ENCODE data around the gene HOOK1. TPM values are rescaled to one million over a fixed set of nuclear protein-coding genes. Genes with fewer than 3 reads are reported as not detected.
A peak's percentile ranks its signal among the peaks of the same experiment; 100 is the strongest.

Gene HOOK1
- total and polyA plus RNA-seq, 12 donors, result 0.61 to 6.1 (median 3.0) TPM

- Histone ChIP-seq H3K27me3 (no peaks in the 10 kb centered on the region), H3K36me3 (no peaks in the 10 kb centered on the region), H3K4me3 (no peak overlapping the region), H3K4me1 (no peaks in the 10 kb centered on the region), H3K9me3 (peaks cover 0 to 6% (median 0%) of the 10 kb centered on the region in 11 donors), H3K27ac (no peak overlapping the region)
- ATAC-seq, result no peak
- TF ChIP-seq, protein P1, sequence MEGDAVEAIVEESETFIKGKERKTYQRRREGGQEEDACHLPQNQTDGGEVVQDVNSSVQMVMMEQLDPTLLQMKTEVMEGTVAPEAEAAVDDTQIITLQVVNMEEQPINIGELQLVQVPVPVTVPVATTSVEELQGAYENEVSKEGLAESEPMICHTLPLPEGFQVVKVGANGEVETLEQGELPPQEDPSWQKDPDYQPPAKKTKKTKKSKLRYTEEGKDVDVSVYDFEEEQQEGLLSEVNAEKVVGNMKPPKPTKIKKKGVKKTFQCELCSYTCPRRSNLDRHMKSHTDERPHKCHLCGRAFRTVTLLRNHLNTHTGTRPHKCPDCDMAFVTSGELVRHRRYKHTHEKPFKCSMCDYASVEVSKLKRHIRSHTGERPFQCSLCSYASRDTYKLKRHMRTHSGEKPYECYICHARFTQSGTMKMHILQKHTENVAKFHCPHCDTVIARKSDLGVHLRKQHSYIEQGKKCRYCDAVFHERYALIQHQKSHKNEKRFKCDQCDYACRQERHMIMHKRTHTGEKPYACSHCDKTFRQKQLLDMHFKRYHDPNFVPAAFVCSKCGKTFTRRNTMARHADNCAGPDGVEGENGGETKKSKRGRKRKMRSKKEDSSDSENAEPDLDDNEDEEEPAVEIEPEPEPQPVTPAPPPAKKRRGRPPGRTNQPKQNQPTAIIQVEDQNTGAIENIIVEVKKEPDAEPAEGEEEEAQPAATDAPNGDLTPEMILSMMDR (IDR thresholded peaks at IDR 0.05), result no peak
- intact Hi-C loops (cut with DNase I), result no loop called here
- no peak for DNase-seq
Measured at GRCh38 chr1:59871746-59872145, 57.0 kb downstream of the HOOK1 start.

GRCh38 chr1:59877108-59877682 lies 62.4 kb downstream of the HOOK1 start:
- intact Hi-C loops (cut with DNase I), result loop anchor here in 1 of 10 donors (5.0 kb wide), 1 partner anchor 70 kb away; no protein-coding TSS in a partner anchor
- 90 to 94% methylated on average over 2 of the region's 2 CpGs for WGBS, 2 donors

DNA sequence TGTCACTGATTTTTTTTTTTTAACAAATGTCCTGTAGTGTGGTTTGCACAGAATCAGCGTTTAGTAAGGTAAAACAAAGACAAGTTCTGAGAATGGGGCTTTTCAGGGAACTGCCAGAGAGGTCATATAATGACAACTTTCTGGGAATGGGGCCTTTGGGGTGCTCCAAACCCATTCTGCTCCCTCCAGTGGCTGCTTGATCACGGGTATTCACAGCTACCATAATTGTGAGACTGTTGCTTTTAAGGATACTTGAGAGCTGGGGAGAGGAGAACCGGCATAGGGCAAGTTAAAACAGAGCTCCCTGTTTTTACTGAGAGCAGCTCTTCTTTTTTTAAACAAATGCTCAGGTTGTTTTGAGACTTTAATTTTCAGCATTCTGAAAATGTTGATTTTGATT lies 63.6 kb downstream of the HOOK1 start:
- ATAC-seq (no peak), DNase-seq (no peak)
- Histone ChIP-seq H3K4me1 (peaks cover 0 to 11% (median 0%) of the 10 kb centered on the region in 9 donors), H3K27ac (no peak overlapping the region), H3K36me3 (no peaks in the 10 kb centered on the region), H3K4me3 (no peak overlapping the region), H3K27me3 (no peaks in the 10 kb centered on the region), H3K9me3 (peaks cover 0 to 23% (median 7%) of the 10 kb centered on the region in 11 donors)
- intact Hi-C loops (cut with DNase I), result loop anchor here in 5 of 10 donors (2.0 to 5.0 kb wide), 3 partner anchors 68 to 70 kb away; no protein-coding TSS in a partner anchor
- WGBS, 2 donors, result 86 to 96% methylated on average over 3 of the region's 3 CpGs
- TF ChIP-seq, protein P1 (IDR thresholded peaks at IDR 0.05), result no peak

More at GRCh38 chr1:59877108-59877682, 62.4 kb downstream of the HOOK1 start:
- ATAC-seq (no peak), DNase-seq (no peak)
- Histone ChIP-seq H3K4me3 (no peak overlapping the region), H3K9me3 (peaks cover 0 to 23% (median 7%) of the 10 kb centered on the region in 11 donors), H3K36me3 (no peaks in the 10 kb centered on the region), H3K27ac (no peak overlapping the region), H3K4me1 (peaks cover 0 to 11% (median 0%) of the 10 kb centered on the region in 9 donors), H3K27me3 (no peaks in the 10 kb centered on the region)
- TF ChIP-seq, protein P1 (IDR thresholded peaks at IDR 0.05), result no peak

DNA sequence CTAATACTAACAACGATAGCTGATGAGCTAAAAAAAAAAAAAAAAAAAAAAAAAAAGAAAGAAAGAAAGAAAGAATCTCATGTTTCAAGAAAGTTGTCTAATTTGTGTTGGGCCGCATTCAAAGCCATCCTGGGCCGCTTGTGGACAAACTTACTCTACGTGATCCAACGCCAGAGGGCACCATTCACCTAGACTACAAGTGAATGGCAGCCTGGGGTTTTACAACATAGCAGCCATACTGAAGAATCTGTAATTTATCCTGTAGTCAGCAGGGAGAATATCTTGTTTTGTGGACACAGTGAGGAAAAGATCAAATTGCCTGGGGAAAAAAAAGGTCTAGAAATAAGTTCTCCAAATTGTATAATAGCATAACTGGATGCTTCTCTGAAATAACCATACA lies 64.8 kb downstream of the HOOK1 start:
- Histone ChIP-seq H3K27ac (no peak overlapping the region), H3K27me3 (no peaks in the 10 kb centered on the region), H3K9me3 (peaks cover 0 to 23% (median 7%) of the 10 kb centered on the region in 11 donors), H3K36me3 (no peaks in the 10 kb centered on the region), H3K4me1 (peaks cover 0 to 11% (median 0%) of the 10 kb centered on the region in 9 donors), H3K4me3 (no peak overlapping the region)
- intact Hi-C loops (cut with DNase I), result loop anchor here in 8 of 10 donors (1.0 to 5.0 kb wide), 4 partner anchors 67 to 69 kb away; no protein-coding TSS in a partner anchor
- ATAC-seq (peak; percentile 76 to 93 (median 84)), DNase-seq (peak; percentile 34 to 58)
- TF ChIP-seq, protein P1 (IDR thresholded peaks at IDR 0.05), result peak in 8 of 9 donors; percentile 24 to 65 (median 56)
- WGBS, 2 donors, result 27 to 31% methylated on average over 5 of the region's 5 CpGs
